ENCODE results near the gene USP2.

DNA sequence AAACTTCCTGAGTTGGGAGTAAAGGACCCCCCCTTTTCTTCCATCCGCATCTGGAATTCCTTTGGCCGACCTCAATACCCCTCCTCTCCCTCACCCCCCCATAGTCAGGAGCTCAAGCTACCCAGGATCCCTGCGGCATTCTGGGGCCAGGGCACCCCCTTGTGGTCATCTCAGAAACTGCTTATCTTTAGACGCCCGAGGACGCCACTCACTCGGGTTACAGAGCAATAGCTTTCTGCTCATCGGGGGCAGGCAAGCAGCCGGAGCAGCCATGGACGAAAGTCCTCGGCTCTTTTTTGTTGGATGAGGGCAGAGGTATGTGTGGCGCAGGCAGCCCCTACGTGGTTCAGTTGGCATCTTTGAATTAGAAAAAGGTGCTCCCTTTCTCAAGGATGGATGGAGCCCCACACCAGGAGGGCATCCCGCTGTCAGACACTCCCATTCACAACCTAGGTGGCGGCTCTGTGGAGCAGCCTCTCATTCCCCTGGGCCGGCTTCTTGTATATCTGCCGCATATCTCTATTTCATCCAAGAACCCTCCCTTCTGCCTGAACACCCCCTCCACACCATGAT is 43.1 kb downstream of the USP2 start:
- TF ChIP-seq EZH2 (IDR thresholded peaks at IDR 0.05): no peak
- TF ChIP-seq POLR2AphosphoS5 (IDR thresholded peaks at IDR 0.05; ENCODE audit: borderline replicate concordance, low read depth, low read length): no peak

Data from SK-N-MC (cell line).